ENCODE measurements around the gene PICK1. TPM values are rescaled to one million over a fixed set of nuclear protein-coding genes. Genes with fewer than 3 reads are reported as not detected.
A peak's percentile ranks its signal among the peaks of the same experiment; 100 is the strongest.

The PICK1 gene
- total and polyA plus RNA-seq, 2 donors (not counting 1 experiment from before 2014, with no cell fraction given): 7.8 to 11.1 TPM

GRCh38 chr22:38014083-38014482 is 43.1 kb upstream of the PICK1 start:
- H3K79me2 ChIP-seq (ENCODE audit: control insufficient read depth, insufficient read depth, low read length): no peaks in the 10 kb centered on the region
- peaks cover 4% of the 10 kb centered on the region for H3K4me1 ChIP-seq (ENCODE audit: control insufficient read depth, extremely low read depth, insufficient read depth, low read length)
- no peak overlapping the region for H3K9ac ChIP-seq (ENCODE audit: insufficient read depth, low read length)
- TF ChIP-seq, protein P1, sequence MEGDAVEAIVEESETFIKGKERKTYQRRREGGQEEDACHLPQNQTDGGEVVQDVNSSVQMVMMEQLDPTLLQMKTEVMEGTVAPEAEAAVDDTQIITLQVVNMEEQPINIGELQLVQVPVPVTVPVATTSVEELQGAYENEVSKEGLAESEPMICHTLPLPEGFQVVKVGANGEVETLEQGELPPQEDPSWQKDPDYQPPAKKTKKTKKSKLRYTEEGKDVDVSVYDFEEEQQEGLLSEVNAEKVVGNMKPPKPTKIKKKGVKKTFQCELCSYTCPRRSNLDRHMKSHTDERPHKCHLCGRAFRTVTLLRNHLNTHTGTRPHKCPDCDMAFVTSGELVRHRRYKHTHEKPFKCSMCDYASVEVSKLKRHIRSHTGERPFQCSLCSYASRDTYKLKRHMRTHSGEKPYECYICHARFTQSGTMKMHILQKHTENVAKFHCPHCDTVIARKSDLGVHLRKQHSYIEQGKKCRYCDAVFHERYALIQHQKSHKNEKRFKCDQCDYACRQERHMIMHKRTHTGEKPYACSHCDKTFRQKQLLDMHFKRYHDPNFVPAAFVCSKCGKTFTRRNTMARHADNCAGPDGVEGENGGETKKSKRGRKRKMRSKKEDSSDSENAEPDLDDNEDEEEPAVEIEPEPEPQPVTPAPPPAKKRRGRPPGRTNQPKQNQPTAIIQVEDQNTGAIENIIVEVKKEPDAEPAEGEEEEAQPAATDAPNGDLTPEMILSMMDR (conservative IDR thresholded peaks at IDR 0.05 in 1 of 2, IDR thresholded peaks at IDR 0.05 in 1 of 2; ENCODE audit: low read depth in 1 of 2, low read length in 2 of 2): no peak
- no peak for TF ChIP-seq EZH2 (IDR thresholded peaks at IDR 0.05; ENCODE audit: low read length, missing control alignments)
- H3K9me3 ChIP-seq (ENCODE audit: control insufficient read depth, insufficient read depth, low read depth, low read length): no peaks in the 10 kb centered on the region
- H3K4me2 ChIP-seq (ENCODE audit: extremely low read depth, insufficient read depth, low read length): no peak overlapping the region
- no peak for DNase-seq (ENCODE audit: low read depth in 2 of 2)
- H3K27me3 ChIP-seq (ENCODE audit: control insufficient read depth, insufficient read depth, low read length): no peaks in the 10 kb centered on the region
- no peaks in the 10 kb centered on the region for H4K20me1 ChIP-seq (ENCODE audit: control insufficient read depth, extremely low read depth, insufficient read depth, low read length)
- H3K4me3 ChIP-seq (replicated peaks in 1 of 4; ENCODE audit: control extremely low read depth in 1 of 4, insufficient read depth in 1 of 4, low read depth in 3 of 4, low read length in 4 of 4): no peak overlapping the region
- H2AFZ ChIP-seq (ENCODE audit: low read length): no peak overlapping the region
- H3K27ac ChIP-seq (ENCODE audit: insufficient read depth, low read length): no peak overlapping the region
- H3K36me3 ChIP-seq (ENCODE audit: control insufficient read depth, insufficient read depth, low read length): no peaks in the 10 kb centered on the region

DNA sequence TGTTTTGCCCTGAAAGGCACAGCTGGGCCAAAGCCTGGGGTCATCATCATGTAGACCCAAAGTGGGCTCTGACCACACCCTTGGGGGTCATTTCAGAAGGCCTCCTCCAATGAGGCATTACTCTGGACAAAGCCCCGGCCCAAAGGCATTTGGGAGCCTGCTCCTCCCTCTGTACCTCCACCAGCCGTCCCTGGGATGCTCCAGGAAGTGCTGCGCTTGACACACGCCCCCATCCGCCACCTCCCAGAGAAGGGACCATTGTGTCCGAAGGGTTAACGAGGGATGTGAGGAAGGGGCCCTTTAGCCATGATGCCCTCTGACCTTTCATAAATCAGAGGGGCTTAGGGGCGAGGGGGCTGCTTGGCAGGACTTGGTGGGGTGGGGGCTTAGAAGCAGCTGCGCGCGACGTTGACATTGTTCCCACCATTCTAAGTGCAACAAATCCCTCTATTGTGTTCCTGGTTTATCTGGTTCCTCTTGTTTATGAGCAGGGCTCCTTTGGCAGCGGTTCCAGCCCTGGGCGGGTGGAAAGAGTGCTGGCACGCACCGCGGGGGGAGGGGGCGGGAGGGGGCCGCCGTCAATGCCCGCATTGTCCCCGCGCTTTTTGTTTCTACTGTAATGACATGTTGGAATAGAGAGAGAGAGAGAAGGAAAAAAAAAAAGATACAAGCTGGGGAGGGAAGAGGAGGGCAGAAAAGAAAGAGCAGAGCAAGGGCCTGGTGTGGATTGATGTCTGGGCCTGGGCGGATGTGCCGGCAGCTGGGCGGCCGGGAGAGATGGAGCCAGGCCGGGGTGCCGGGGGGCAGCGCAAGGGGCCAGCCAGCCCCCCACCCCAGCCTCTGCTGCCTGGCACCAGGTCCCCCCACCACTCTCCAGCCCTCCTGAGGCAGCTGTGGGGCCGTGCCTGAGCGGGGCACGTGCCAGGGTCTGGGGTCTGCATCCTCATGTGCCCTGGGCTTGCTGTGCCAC is 40.7 kb upstream of the PICK1 start:
- peak; percentile 35 to 63 for DNase-seq (ENCODE audit: low read depth in 2 of 2)
- no peak overlapping the region for H3K27ac ChIP-seq (ENCODE audit: insufficient read depth, low read length)
- H3K9me3 ChIP-seq (ENCODE audit: control insufficient read depth, insufficient read depth, low read depth, low read length): no peaks in the 10 kb centered on the region
- no peak for TF ChIP-seq EZH2 (IDR thresholded peaks at IDR 0.05; ENCODE audit: low read length, missing control alignments)
- TF ChIP-seq, protein P1 (conservative IDR thresholded peaks at IDR 0.05 in 1 of 2, IDR thresholded peaks at IDR 0.05 in 1 of 2; ENCODE audit: low read depth in 1 of 2, low read length in 2 of 2): no peak
- H3K4me1 ChIP-seq (ENCODE audit: control insufficient read depth, extremely low read depth, insufficient read depth, low read length): peaks cover 4% of the 10 kb centered on the region
- H3K79me2 ChIP-seq (ENCODE audit: control insufficient read depth, insufficient read depth, low read length): no peaks in the 10 kb centered on the region
- H4K20me1 ChIP-seq (ENCODE audit: control insufficient read depth, extremely low read depth, insufficient read depth, low read length): no peaks in the 10 kb centered on the region
- H3K4me2 ChIP-seq (ENCODE audit: extremely low read depth, insufficient read depth, low read length): peak overlapping the region; percentile 5
- H3K9ac ChIP-seq (ENCODE audit: insufficient read depth, low read length): no peak overlapping the region
- H2AFZ ChIP-seq (ENCODE audit: low read length): peak overlapping the region; percentile 55
- no peaks in the 10 kb centered on the region for H3K27me3 ChIP-seq (ENCODE audit: control insufficient read depth, insufficient read depth, low read length)
- no peak overlapping the region for H3K4me3 ChIP-seq (replicated peaks in 1 of 4; ENCODE audit: control extremely low read depth in 1 of 4, insufficient read depth in 1 of 4, low read depth in 3 of 4, low read length in 4 of 4)
- no peaks in the 10 kb centered on the region for H3K36me3 ChIP-seq (ENCODE audit: control insufficient read depth, insufficient read depth, low read length)

DNA sequence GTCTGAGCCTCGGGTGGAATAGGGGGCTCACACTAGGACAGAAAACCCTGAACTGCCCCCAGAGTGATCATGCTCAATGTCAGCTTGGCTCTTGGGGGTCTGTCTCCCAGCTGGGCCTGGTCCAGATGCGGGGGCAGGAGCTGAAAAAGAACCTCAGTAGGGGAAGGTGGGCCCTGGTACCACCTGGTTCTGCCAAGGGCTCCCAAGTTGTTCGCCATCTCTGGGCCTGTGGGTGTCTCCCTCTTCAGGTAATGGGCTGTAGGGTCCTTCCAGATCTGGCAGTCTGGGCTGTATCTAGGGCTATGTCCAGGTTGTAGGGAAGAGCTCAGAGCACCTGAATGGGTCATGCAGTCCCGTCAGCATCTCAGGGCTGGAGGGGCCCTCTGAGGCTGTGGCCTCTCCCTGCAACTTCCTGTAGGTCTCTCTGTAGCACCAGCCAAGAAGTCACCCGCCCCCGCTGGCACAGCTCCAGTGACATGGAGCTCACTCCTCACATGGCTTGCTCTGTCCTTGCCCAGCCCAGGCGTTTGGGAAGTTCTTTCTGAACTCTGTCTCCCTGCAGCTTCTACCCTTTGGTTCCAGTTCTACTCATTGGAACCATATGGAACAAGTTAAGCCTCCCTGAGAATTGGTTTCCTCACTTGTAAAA is 39.8 kb upstream of the PICK1 start:
- peak; percentile 54 for DNase-seq (ENCODE audit: low read depth in 2 of 2)
- Histone ChIP-seq H3K4me2 (ENCODE audit: extremely low read depth, insufficient read depth, low read length) (no peak overlapping the region), H3K36me3 (ENCODE audit: control insufficient read depth, insufficient read depth, low read length) (no peaks in the 10 kb centered on the region), H3K9ac (ENCODE audit: insufficient read depth, low read length) (no peak overlapping the region), H2AFZ (ENCODE audit: low read length) (no peak overlapping the region), H3K4me1 (ENCODE audit: control insufficient read depth, extremely low read depth, insufficient read depth, low read length) (peaks cover 4% of the 10 kb centered on the region), H3K4me3 (replicated peaks in 1 of 4; ENCODE audit: control extremely low read depth in 1 of 4, insufficient read depth in 1 of 4, low read depth in 3 of 4, low read length in 4 of 4) (no peak overlapping the region), H3K27me3 (ENCODE audit: control insufficient read depth, insufficient read depth, low read length) (no peaks in the 10 kb centered on the region), H3K79me2 (ENCODE audit: control insufficient read depth, insufficient read depth, low read length) (no peaks in the 10 kb centered on the region), H3K27ac (ENCODE audit: insufficient read depth, low read length) (no peak overlapping the region), H4K20me1 (ENCODE audit: control insufficient read depth, extremely low read depth, insufficient read depth, low read length) (no peaks in the 10 kb centered on the region), H3K9me3 (ENCODE audit: control insufficient read depth, insufficient read depth, low read depth, low read length) (no peaks in the 10 kb centered on the region)
- TF ChIP-seq, protein P1 (conservative IDR thresholded peaks at IDR 0.05 in 1 of 2, IDR thresholded peaks at IDR 0.05 in 1 of 2; ENCODE audit: low read depth in 1 of 2, low read length in 2 of 2): no peak
- no peak for TF ChIP-seq EZH2 (IDR thresholded peaks at IDR 0.05; ENCODE audit: low read length, missing control alignments)

Measured in fibroblast of lung (primary cell).